HEK293 (cell line): ENCODE measurements around the gene NKX6-1.

Source experiments
- CTCF ChIA-PET: fragments of 350-600 bp; formaldehyde crosslinking; extraction: SDS; loops from one replicate; lab custom pipeline; 2021; ENCODE audit warnings: antibody characterized with exemption; lab: Yijun Ruan, JAX
- POLR2A ChIA-PET: fragments of 300-600 bp; formaldehyde crosslinking; extraction: SDS; loops from one replicate; lab custom pipeline; 2020; ENCODE audit warnings: antibody characterized with exemption, inconsistent platforms; lab: Yijun Ruan, JAX
- H3K27ac ChIP-seq: fragments of 200-500 bp; sonication (Bioruptor generic); 2 replicates; pipeline ENCODE4 v1.5.1; 2014; ENCODE audit warnings: low read depth, low read length, control low read depth, inconsistent platforms; ENCODE audit errors: extremely low read depth
- H3K36me3 ChIP-seq, 2 experiments: fragments of 200-500 bp in 1 of 2; sonication (Bioruptor generic) in 1 of 2; 1 replicate in 1 of 2; 2 replicates in 1 of 2; pipeline ENCODE4 v1.5.1; 2014 to 2017; ENCODE audit warnings: inconsistent platforms in 2 of 2, low read length in 2 of 2; ENCODE audit not compliant: control insufficient read depth in 2 of 2, insufficient read depth in 1 of 2
- H3K4me1 ChIP-seq: fragments of 200-500 bp; sonication (Bioruptor generic); 2 replicates; pipeline ENCODE4 v1.5.1; 2014; ENCODE audit warnings: mild to moderate bottlenecking, low read length, inconsistent platforms; ENCODE audit not compliant: control insufficient read depth, insufficient read depth
- H3K4me3 ChIP-seq: 2 replicates; pipeline ENCODE4 v1.5.1; 2011; ENCODE audit warnings: low read depth, mild to moderate bottlenecking, control low read depth, low read length, moderate library complexity
- H3K9me3 ChIP-seq: fragments of 200-500 bp; sonication (Bioruptor generic); 2 replicates; pipeline ENCODE4 v1.5.1; 2014; ENCODE audit warnings: low read depth, low read length, inconsistent platforms; ENCODE audit not compliant: control insufficient read depth, insufficient read depth
- BCL6B ChIP-seq: fragments of 450-650 bp; formaldehyde crosslinking; IDR thresholded peaks from 2 replicates; pipeline ENCODE4 v1.5.1; 2017; ENCODE audit warnings: missing biosample characterization, missing genetic modification characterization
- EGR2 ChIP-seq: fragments of 450-650 bp; formaldehyde crosslinking; IDR thresholded peaks from 2 replicates; pipeline ENCODE4 v1.5.1; 2016; ENCODE audit warnings: low read depth, missing biosample characterization, missing genetic modification characterization
- GLI4 ChIP-seq: fragments of 450-650 bp; formaldehyde crosslinking; IDR thresholded peaks from 2 replicates; pipeline ENCODE4 v1.5.1; 2016; ENCODE audit warnings: missing biosample characterization, missing genetic modification characterization
- IKZF3 ChIP-seq: fragments of 450-650 bp; IDR thresholded peaks from 2 replicates; pipeline ENCODE4 v1.5.0; 2018; ENCODE audit warnings: missing biosample characterization, mild to moderate bottlenecking, missing genetic modification characterization, moderate library complexity
- KLF1 ChIP-seq: fragments of 450-650 bp; formaldehyde crosslinking; IDR thresholded peaks from 2 replicates; pipeline ENCODE4 v1.5.1; 2016; ENCODE audit warnings: missing biosample characterization, missing genetic modification characterization
- RBAK ChIP-seq: fragments of 450-650 bp; formaldehyde crosslinking; IDR thresholded peaks from 2 replicates; pipeline ENCODE4 v1.5.1; 2016; ENCODE audit warnings: missing biosample characterization, missing genetic modification characterization
- TRIM28 ChIP-seq: IDR thresholded peaks from 2 replicates; pipeline ENCODE4 v1.6.1; 2011; ENCODE audit warnings: low read length, control low read depth, borderline replicate concordance
- ZBTB10 ChIP-seq: fragments of 450-650 bp; formaldehyde crosslinking; IDR thresholded peaks from 2 replicates; pipeline ENCODE4 v1.5.1; 2016; ENCODE audit warnings: missing biosample characterization, missing genetic modification characterization
- ZBTB11 ChIP-seq: fragments of 450-650 bp; formaldehyde crosslinking; conservative IDR thresholded peaks from 2 replicates; pipeline ENCODE4 v1.5.1; 2016; ENCODE audit warnings: low read depth, missing biosample characterization, missing genetic modification characterization
- ZBTB17 ChIP-seq: fragments of 450-650 bp; formaldehyde crosslinking; IDR thresholded peaks from 2 replicates; pipeline ENCODE4 v1.5.1; 2016; ENCODE audit warnings: missing biosample characterization, missing genetic modification characterization
- ZBTB20 ChIP-seq: fragments of 450-650 bp; formaldehyde crosslinking; IDR thresholded peaks from 2 replicates; pipeline ENCODE4 v1.5.1; 2016; ENCODE audit warnings: missing biosample characterization, missing genetic modification characterization
- ZBTB49 ChIP-seq: fragments of 450-650 bp; formaldehyde crosslinking; IDR thresholded peaks from 2 replicates; pipeline ENCODE4 v1.5.1; 2016; ENCODE audit warnings: missing biosample characterization, missing genetic modification characterization, low read depth
- ZNF121 ChIP-seq: fragments of 450-650 bp; formaldehyde crosslinking; IDR thresholded peaks from 2 replicates; pipeline ENCODE4 v1.5.1; 2016; ENCODE audit warnings: missing biosample characterization, missing genetic modification characterization
- ZNF169 ChIP-seq: fragments of 450-650 bp; formaldehyde crosslinking; IDR thresholded peaks from 2 replicates; pipeline ENCODE4 v1.5.1; 2016; ENCODE audit warnings: missing biosample characterization, missing genetic modification characterization
- ZNF18 ChIP-seq: fragments of 450-650 bp; formaldehyde crosslinking; IDR thresholded peaks from 2 replicates; pipeline ENCODE4 v1.5.1; 2016; ENCODE audit warnings: missing biosample characterization, missing genetic modification characterization
- ZNF350 ChIP-seq: fragments of 450-650 bp; formaldehyde crosslinking; IDR thresholded peaks from 2 replicates; pipeline ENCODE4 v1.5.0; 2017; ENCODE audit warnings: missing biosample characterization, mild to moderate bottlenecking, missing genetic modification characterization
- ZNF530 ChIP-seq: fragments of 450-650 bp; formaldehyde crosslinking; IDR thresholded peaks from 2 replicates; pipeline ENCODE4 v1.5.1; 2016; ENCODE audit warnings: low read depth, missing biosample characterization, missing genetic modification characterization
- ZNF580 ChIP-seq: fragments of 450-650 bp; formaldehyde crosslinking; IDR thresholded peaks from 2 replicates; pipeline ENCODE4 v1.5.1; 2016; ENCODE audit warnings: missing biosample characterization, missing genetic modification characterization
- ZNF701 ChIP-seq: fragments of 450-650 bp; formaldehyde crosslinking; IDR thresholded peaks from 2 replicates; pipeline ENCODE4 v1.5.1; 2016; ENCODE audit warnings: missing biosample characterization, missing genetic modification characterization
- ZSCAN23 ChIP-seq: fragments of 450-650 bp; formaldehyde crosslinking; IDR thresholded peaks from 2 replicates; pipeline ENCODE4 v1.5.1; 2016; ENCODE audit warnings: missing biosample characterization, missing genetic modification characterization

Gene NKX6-1

GRCh38 chr4:84535901-84536300 is 36.8 kb upstream of the NKX6-1 start:
- H3K4me3 ChIP-seq, result no peak overlapping the region
- no peaks in the 10 kb centered on the region for H3K36me3 ChIP-seq
- ChIA-PET POLR2A (interaction anchor here (0.6 kb wide), 1 partner anchor 37 kb away, joined by 8 read pairs; the partner anchor contains the start of gene NKX6-1), CTCF (interaction anchor here (1.1 kb wide), 1 partner anchor 43 kb away, joined by 4 read pairs; no protein-coding TSS in a partner anchor)
- no peaks in the 10 kb centered on the region for H3K9me3 ChIP-seq
- TF ChIP-seq IKZF3 (tag by site-specific recombination) (no peak), ZNF701 (no peak), ZBTB10 (tag by site-specific recombination) (no peak), ZNF580 (tag by site-specific recombination) (no peak), ZNF18 (no peak), RBAK (tag by site-specific recombination) (no peak), GLI4 (tag by site-specific recombination) (no peak), ZNF169 (no peak), ZSCAN23 (tag by site-specific recombination) (no peak), KLF1 (no peak), ZBTB11 (tag by site-specific recombination) (no peak), BCL6B (tag by site-specific recombination) (no peak), ZBTB20 (tag by site-specific recombination) (no peak), TRIM28 (no peak), ZBTB49 (tag by site-specific recombination) (no peak), EGR2 (tag by site-specific recombination) (no peak), ZNF530 (tag by site-specific recombination) (no peak), ZNF121 (tag by site-specific recombination) (no peak), ZNF350 (tag by site-specific recombination) (no peak), ZBTB17 (tag by site-specific recombination) (no peak)
- peaks cover 4% of the 10 kb centered on the region; the same call in 1 of the 2 replicates for H3K4me1 ChIP-seq
- no peak overlapping the region for H3K27ac ChIP-seq
